Activated effector memory CD4-positive, alpha-beta T cell treated with anti-CD3 and anti-CD28 coated beads, Interleukin-2, amount 50 U/mL, for 16 hours (primary cell): ENCODE data around the gene HILPDA.
"Not testable (repeated sequence)": the region's sequence is repeated elsewhere in the genome, so short reads cannot be mapped to it uniquely, and the experiment has no call there.

Experiments
- DNase-seq: peaks from one replicate; pipeline ENCODE4 v3.0.0-alpha.2; 2020

Gene HILPDA

DNA sequence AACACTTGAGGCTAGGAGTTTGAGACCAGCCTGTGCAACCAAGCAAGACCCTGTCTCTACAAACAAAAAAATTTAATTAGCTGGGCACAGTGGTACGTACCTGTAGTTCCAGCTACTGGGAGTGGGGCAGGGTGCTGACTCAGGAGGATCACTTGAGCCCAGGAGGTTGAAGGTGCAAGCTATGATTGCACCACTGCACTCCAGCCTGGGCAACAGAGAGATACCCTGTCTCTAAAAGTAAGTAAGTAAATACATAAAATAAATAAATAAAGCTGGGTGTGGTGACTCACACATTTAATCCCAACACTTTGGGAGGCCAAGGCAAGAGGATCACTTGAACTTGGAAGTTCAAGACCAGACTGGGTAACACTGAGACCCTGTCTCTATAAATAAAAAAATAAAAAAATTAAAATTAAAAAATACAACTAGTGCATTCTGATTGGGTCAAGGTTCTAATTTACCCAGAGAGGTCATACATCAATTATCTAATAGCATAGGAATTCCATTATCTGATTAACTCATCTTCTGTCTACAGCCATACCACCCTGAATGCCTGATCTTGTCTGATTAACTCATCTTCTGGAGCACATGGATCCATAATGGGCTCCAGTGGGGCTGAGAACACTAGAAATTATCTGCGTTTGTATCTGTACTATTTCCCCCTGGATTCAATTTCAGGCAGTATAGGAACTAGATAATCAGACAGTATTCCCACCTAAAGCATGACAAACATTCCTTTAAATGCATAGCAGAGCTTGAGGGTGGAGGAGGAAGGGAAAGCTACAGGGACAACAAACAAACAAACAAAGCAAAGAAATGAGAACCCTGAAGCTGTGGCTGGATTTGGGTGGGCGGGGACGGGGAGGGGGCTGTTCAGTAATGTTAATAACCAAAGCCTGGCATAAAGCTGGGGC is 21.0 kb upstream of the HILPDA start:
- no peak for DNase-seq

DNA sequence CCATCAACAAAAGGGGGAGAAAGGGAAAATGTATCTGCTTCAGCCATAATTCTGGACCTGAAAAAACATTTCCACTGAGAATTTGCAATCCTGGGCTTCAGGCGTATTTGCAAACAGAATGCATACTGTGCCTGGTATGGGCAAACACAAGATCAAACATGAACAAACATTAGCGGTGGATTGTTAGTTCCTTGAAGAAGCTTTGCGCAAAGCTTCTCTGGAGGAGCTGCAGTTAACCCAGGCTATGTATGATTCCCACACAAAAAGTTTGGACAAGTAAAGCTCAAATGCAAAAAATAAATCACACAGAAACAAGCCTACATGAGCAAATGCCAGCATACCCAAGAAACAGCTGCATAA is 20.4 kb upstream of the HILPDA start:
- no peak for DNase-seq

DNA sequence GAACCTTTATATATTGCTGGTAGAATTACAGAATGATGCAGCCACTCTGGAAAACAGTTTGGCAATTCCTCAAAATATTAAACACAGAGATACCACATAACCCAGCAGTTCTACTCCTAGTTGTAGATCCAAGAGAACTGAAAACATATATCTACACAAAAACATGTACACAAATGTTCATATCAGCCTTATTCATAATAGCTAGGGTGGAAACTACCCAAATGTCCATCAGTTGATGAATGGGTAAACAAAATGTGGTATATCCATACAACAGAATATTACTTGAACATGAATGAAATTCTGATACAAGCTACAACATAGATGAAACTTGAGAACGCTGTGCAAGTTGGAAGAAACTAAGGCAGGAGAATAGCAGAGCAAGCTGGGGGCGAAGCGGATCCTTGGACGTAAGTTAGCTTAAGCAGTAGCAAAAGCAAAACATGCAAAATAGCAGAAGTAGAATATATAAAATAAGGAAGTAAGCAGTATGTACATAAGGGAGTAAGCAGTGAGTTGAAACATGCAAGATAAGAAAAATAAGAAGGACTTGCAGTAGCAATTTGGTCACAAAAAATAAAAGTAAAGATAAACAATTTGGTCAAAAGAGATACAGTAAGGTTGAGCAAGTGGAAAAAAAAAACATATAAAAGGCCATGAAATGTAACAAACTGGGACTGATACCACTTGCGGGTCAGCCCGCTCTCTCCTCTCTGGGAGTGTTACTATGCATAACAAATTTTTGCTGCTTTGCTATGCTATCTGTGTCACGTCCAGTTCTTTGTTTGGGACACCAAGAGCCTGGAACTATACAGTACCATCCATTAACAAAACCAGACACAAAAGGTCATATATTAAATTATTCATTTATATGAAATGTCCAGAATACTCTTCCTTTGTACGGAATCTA is 18.0 kb upstream of the HILPDA start:
- DNase-seq = no peak

DNA sequence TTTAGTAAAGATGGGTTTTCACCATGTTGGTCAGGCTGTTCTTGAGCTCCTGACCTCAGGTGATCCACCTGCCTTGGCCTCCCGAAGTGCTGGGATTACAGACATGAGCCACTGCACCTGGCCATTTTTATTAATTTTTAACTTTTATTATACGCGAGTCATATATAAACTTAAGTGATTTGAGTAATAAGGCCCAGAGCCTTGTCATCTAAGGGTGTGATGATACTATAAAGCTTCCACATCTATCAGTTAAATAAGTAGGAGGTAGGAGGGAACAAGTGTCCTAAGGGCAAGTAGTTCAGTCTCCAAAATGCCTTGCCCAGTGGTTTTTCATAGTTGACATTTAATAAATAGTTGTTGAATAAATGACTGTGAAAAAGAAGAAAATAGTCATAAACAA is 13.3 kb upstream of the HILPDA start:
- DNase-seq = no peak

DNA sequence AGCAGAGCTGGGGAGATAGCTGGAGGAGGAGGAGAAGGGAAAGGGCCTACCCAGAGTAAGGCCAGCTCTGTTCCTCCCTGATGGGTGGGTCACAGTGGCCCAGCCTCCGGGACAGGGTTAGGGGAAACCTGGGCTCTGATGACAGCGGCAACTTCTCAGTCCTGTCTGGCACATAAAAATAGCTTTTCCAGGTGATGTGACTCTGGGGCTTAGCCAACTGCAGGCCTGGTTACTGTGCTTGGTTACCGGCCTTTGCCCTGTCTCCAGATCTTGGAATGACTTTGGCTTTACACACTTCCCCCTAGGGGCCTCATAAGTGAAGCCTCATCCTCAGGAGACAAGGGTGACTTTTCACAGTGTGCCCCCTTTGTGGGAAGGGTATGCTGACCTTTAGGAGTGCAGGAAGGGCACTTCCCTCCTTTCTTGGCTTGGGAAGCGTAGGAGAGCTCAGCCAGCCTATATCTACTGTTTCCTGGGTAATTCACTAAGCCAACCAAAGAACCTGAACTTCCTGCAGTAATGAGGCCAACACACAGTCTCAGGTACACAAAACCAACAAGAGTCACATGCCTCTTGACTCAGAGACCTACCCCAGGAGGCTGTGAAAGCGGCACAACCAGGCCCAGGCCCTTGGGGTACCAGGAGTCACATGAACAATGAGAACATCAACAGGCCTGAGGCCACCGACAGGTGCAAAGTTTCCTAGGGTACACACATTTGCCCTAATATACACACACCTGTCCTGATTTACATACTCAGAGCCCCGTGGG is 11.7 kb upstream of the HILPDA start:
- DNase-seq = no peak

DNA sequence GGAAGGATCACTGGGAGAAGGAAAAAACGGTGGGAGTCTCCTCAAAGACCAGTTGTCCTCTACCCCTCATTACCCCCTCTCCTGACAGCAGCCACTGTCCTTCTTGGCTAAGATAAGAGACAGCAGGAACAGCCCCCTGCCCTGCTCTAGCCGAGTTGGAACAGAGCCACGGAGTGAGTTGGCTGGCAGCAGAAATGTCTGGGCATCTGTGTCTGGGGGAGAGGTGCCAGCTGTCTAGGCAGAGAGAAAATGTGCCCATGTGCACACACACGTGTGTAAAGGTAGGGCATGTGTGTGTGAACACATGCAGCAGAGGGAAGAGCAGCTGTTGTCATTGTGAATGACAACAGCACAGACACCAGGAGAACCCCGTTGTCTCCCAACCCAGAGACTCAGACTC is 9.4 kb upstream of the HILPDA start:
- DNase-seq = no peak

DNA sequence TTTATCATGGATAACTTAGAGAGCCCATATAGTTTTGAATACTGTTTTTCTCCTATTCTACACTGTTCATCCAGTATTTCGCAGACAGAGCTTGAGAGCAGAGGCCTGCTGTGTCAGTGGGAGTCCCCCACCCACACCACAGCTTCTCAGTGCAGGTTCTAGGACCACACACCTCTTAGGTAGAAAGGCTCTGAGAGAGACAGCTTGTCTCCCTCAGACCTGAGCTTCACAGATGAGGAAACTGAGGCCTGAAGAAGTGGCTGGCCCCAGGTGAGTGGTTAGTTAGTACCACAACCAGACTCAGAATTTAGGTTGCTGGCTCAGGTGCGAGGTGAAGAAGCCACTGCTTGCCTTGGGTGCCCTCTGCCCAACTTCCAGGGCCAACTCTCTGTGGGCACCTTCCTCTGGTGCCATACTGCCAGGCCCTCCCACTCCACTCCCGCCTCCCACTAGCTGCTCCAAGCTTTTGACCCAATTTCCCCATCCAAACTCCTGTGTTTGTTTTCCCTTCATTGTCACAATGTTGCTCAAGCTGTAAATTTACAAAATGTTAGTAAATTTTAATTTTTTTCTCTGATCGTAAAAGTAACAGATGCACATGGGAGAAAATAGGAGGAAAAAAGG is 7.6 kb upstream of the HILPDA start:
- DNase-seq = no peak

DNA sequence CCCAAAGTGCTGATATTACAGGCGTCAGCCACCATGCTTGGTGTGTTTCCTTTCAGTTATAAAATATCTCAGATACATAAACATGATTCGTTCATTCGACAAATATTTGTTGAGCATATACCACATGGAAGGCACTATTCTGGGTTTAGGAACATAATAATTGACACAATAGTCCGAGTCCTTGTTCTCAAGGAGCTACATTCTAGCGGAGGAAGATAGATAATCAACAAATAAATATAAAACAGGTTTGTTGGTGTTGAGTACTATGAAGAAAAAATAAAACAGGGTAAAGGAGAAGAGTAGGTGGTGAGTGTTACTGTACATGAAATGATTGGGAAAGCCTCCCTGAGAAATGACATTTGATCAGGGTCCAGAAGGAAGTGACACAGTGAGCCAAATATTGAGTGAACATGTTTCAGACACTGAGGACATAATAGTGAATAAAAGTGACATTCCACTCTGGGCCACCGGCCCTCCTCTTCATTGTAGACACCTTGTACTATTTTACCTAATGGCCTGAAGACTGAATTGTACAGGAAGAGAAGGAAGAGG is 6.9 kb upstream of the HILPDA start:
- DNase-seq = no peak

DNA sequence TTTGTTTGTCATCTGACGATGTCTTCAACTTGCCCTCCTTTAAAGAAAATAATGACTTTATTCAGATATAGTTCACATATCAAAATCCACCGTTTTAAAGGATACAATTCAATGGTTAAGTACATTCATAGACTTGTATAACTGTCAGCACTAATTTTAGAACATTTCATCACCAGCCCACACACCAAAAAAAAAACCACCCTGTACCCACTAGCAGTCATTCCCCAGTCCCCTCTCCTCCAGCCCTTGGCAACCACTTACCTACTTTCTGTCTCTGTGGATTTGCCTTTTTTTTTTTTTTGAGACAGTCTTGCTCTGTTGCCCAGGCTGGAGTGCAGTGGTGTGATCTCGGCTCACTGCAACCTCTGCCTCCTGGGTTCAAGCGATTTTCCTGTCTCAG is 5.3 kb upstream of the HILPDA start:
- no peak for DNase-seq

DNA sequence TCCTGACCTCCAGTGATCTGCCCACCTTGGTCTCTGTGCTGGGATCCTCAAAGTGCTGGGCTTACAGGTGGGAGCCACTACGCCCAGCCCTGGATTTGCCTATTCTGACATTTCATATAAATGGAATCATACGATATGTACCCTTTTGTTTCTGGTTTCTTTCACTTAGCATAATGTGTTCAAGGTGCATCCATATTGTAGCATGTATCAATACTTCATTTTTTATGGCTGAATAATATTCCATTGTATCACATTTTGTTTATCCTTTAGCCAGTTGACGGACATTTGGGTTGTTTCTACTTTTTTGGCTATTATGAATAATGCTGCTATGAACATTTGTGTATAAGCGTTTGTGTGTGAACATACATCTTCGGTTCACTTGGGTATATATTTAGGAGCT is 4.8 kb upstream of the HILPDA start:
- no peak for DNase-seq

DNA sequence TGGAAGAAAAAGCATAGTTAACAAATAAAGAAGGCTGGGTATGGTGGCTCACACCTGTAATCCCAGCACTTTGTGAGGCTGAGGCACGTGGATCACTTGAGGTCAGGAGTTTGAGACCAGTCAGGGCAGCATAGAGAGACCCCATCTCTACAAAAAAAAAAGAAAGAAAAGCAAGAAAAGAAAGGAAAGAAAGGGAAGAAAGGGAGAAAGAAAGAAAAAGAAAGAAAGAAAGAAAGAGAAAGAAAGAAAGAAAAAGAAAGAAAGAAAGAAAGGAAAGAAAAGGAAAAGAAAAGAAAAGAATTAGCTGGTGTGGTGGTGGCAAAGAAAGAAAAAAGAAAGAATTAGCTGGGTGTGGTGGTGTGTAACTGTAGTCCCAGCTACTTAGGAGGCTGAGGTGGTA is 3.1 kb upstream of the HILPDA start:
- DNase-seq = no peak

DNA sequence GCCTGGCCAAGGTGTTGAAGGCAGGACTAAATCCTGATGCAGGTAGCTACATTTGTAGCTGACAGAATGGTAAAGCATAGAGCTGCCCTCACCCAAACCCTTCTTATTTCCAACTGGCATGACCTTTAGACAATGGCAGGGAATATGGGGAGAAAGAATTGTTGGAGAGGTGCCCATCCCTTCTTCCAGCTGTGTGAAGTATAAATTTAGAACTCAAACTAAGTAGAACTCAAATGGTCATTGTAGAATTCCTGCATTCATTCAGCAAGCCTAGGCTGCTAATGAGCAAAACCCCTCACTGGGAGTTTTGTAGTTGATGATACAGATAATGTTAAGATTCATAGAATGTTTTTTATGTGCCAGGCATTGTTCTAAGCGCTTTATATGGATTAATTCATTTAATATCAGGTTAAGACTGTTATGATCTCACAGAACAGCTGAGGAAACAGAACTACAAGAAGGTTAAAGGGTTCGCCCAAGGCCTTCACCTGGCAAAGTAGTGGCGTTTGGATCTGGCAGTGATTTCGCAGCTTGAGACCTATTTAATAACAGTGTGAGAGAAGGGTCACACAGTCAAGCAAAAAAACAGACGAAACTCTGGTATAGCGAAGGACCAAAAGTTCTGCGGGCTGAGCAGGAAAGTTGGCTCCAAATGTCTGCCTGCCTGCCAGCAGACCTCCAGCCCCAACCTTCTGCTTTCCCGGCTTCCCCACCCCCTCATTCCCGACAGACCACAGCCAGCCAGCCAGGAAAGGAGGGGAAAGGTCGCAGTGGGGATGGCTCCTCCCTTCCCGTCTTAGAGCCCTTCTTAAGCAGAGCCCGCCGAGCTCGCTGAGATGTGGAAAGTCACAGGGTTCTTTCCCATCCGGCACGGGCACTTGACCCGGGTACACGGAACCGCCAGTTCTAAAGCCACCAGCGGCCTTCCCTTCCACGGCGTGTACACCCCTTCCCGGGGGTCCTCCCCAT is 1.6 kb upstream of the HILPDA start:
- DNase-seq = no peak

DNA sequence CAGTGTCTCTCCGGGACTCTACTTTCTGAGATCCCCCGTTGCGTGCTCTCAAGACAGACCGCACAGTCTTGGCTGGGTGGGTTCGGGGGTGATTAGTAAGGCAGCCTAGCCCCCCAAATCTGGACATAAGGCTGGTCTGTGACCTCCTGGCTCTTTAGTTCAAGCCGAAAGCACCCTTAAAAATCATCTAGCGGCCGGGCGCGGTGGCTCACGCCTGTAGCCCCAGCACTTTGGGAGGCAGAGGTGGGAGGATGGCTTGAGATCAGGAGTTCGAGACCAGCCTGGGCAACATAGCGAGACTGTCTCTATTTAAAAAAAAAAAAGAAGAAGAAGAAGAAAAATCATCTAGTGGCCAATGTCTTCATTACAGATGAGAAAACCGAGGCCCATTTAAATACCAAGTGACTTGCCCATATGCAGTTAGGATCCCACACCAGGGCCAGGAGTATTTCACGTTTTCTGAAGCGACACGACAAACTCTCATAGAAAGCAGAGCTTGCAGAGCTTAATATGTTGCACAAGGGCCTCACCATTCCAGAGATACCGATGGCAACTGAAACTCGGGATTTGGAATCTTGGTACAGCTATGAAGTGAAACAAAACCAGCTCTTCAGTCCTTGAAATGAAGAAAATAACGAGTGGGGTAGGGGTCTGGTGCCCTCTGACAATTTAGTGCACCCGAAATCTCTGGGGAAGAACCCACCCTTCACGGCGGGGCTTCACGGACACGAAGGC is 703 bp upstream of the HILPDA start:
- DNase-seq = no peak

DNA sequence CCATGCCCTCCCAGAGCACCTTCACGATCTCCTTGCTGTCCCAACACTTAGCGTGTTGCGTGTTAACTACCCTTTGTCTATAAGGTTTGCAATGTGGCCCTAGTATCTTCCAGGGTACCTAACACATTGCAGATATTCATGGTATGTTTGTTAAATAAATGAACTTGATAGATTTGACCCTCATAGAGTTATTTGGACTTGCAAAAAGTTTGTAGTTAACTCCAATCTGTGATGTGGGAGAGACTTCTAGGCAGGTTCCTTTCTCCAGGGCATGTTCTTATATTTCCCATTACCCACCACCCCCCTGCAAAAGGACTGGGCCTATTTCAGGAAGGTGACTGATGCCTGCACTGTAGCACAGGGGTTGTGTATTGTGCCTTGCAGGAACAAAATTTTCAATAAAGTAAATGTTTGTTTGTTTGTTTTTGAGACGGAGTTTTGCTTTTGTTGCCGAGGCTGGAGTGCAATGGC is 612 bp downstream of the HILPDA start:
- DNase-seq = no peak

DNA sequence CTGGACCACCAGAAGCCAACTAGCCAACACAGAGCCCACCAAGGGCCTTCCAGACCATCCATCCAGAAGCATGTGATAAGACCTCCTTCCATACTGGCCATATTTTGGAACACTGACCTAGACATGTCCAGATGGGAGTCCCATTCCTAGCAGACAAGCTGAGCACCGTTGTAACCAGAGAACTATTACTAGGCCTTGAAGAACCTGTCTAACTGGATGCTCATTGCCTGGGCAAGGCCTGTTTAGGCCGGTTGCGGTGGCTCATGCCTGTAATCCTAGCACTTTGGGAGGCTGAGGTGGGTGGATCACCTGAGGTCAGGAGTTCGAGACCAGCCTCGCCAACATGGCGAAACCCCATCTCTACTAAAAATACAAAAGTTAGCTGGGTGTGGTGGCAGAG is 1.7 kb downstream of the HILPDA start:
- DNase-seq = not testable (repeated sequence)

DNA sequence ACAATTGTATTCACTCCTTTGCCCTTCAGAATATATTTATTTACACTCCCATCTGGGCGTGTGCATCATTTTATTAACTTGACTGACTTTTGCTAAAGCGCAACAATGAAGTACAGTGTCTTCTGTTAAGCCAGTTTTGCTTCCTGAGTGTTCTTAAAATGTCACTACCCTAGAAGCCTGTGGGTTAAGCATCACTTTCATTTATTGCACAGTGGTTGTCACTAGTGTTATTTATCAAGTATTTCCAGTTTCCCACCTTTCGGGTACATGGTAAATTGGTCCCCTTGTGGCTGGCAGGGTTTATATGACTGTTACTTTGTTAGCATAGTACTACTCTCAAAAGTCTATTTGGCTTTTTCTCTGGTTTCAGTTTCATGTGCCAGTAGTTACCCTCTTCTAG is 3.3 kb downstream of the HILPDA start:
- DNase-seq = no peak

DNA sequence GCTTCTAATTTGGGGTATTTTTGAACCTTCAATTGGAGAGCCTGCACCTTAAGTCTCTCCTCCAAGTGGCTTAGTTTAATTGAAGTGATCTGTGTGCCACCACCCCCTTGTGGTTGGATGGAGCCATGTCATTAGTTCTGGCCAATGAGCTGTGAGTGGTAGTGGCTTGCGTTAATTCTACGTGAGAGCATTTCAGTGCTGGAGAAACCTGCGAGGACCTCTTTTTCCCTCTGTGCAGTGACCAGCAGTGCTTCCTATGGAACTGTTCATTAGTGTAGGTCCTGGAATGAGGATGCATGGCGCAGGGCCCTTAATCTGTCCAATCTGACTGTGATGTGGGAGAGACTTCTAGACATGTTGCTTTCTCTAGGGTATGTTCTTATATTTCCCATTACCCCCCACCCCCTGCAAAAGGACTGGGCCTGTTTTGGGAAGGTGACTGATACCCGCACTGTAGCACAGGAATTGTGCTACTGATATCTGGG is 3.8 kb downstream of the HILPDA start:
- peak; percentile 86 for DNase-seq

DNA sequence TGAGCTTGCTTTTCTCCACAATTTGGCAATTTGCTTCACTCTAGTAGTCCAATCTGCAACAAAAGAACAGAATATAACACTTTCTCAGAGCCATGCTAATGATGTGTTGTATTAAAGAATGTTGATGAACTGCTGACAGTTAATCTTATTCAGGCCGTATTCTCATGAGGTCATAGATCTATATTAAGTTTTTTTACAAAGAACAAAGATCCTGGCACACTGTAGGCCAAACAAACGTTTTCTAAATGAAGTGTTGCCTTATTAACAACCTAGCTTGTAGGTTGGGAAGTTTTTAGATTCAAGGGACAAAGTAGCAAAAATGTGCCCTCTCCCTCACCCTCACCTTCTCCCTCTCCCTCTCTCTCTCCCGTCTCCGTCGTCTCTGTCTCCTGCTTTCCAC is 6.8 kb downstream of the HILPDA start:
- DNase-seq = no peak

DNA sequence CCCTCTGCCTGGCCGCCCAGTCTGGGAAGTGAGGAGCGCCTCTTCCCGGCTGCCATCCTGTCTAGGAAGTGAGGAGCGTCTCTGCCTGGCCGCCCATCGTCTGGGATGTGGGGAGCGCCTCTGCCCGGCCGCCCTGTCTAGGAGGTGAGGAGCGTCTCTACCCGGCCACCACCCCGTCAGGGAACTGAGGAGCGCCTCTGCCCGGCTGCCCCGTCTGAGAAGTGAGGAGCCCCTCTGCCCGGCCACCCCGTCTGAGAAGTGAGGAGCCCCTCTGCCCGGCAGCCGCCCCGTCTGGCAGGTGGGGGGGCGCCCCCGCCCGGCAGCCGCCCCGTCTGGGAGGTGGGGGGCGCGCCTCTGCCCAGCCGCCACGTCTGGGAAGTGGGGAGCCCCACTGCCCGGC is 7.7 kb downstream of the HILPDA start:
- DNase-seq = not testable (repeated sequence)

DNA sequence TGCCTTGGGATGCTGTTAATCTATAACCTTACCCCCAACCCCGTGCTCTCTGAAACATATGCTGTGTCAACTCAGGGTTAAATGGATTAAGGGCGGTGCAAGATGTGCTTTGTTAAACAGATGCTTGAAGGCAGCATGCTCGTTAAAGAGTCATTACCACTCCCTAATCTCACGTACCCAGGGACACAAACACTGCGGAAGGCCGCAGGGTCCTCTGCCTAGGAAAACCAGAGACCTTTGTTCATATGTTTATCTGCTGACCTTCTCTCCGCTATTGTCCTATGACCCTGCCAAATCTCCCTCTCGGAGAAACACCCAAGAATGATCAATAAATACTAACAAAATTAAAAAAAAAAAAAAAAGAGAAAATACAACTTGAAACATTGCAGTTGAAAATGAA is 8.3 kb downstream of the HILPDA start:
- DNase-seq = not testable (repeated sequence)
